Measurements from ENCODE around the gene TOB2.

Gene TOB2

GRCh38 chr22:41387341-41387740 lies 59.3 kb downstream of the TOB2 start:
- DNase-seq (ENCODE audit: low read depth in 2 of 2), result no peak

GRCh38 chr22:41384128-41384527 lies 62.5 kb downstream of the TOB2 start:
- DNase-seq (ENCODE audit: low read depth in 2 of 2), result no peak
